HG02642 (cell line): Measurements from ENCODE around the gene CLNK.

Source experiments
- ATAC-seq: cut with Tn5 transposase; IDR thresholded peaks from one replicate; pipeline ENCODE4 v1.9.1; 2021; ENCODE audit warnings: mild to moderate bottlenecking; ENCODE audit not compliant: unreplicated experiment, poor library complexity

The CLNK gene

DNA sequence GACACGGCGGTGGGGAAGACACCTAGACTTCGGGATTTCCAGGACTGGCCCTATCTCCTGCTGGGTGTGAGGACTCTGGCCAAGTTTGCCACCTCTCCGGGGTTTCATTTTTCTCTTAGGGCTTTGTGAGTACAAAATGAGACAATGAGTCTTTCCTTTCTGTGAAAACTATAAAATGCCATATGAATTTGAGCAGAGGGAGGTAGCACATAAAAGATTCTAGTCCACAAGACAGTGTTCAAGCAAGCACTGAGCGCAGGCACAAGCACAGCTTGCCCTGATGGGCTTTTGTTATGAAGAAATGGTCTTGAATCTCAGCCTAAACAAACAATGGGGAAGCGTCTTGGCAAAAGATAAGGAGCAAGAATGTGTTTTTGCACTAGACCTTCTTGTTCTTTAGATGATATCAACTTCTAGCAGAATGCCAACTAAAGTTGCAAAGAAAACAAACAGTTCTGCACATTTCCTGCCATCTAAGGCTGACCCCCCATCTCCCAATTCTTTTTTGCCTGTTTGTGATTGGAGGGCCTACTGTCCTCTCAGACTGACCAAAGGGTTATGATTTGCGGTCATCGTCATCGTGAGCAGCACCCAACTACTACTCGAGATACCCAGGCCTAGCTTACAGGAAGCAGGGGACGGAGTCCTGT lies 154.3 kb downstream of the CLNK start:
- no peak for ATAC-seq

DNA sequence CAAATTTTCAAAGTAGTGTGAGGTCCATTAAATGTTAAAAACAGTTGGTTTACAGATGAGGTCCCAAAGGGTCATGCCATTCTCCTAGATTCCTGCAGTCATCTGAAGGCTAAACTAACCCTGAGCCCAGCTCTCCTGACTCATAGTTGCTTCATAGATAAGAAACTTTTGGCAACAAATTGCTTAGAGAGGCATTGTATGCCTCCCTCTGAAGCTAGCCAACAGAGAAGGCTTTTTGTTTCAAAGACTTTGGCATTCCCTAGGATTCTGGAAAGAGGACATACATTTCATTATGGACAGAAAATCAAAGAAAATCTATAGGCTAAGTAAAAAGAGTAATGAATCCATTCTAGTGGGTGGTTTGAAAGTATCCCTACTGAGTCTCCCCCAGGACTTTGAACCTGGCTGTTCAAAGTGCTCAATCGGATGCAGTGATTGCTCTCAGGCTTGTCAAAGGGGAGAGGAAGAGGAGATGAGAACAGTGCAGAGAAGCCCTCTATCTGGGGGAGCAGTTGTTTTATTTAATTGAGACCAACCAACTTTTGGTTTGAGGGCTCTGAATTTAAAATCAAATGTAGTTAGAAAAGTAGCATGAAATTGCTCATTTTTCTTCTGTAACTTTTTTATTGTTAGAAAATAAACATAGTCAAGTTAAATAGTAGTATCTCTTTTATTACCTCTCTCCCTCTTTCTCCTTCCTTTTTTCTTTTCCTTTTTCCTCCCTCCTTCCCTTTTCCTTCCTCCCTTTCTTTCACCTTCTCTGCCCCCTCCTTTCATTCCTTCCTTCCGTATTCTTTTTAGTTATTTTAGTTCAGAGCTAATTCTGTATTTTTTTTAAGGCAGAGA lies 155.1 kb downstream of the CLNK start:
- no peak for ATAC-seq

DNA sequence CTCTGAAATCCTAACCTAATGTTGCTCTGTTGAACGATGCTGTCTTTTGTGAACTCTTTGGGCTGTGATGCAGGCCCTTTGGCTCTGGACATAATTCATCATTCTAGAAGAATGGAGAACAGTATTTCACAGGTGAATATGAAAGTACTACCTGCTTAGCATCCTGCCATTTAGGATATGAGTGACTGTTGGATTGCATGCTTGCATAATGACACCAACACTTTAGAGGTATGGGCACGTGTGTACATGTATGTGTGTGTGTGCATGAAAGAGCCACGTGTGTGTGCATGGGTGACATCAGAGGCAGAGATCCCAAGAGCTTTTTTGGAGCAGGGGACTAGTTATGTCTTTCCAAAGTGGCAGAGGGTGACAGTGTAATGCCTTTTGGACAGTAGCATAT lies 157.1 kb downstream of the CLNK start:
- ATAC-seq = no peak

DNA sequence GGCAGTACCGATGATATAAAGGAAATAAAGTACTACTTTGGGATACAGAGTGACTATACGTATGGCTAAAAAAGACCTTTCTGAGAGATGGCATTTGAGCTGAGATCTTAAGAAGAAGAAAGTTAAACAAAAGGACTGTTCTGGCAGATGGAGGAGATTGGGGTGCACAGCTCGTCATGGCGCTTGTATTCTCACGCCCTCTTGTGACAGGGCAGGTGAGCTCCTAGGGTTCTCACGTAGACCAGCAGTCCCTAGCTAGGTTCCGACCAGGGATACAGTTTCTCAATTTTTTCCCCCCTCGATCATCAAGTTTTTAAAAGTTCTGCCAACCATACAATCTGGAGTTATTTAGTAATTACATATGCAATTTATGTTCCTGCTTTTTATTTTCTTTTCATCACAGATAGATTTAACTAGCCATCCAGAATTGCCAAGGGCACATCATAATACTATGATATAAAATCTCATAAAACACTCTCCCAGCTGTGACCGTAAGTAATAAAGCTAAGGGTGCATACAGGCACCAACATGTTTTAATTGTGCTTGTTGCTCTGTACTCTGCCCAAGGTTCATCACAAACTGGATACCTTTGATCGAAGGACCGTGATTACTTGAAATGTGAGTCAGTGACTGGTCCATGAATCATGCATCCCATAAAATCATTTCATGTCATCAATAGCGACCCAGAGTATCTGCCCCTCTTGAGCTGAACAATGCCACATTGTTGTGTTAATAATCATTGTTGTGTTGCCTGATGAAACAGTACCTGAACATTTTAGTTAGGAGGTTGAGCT lies 157.9 kb downstream of the CLNK start:
- ATAC-seq = no peak

DNA sequence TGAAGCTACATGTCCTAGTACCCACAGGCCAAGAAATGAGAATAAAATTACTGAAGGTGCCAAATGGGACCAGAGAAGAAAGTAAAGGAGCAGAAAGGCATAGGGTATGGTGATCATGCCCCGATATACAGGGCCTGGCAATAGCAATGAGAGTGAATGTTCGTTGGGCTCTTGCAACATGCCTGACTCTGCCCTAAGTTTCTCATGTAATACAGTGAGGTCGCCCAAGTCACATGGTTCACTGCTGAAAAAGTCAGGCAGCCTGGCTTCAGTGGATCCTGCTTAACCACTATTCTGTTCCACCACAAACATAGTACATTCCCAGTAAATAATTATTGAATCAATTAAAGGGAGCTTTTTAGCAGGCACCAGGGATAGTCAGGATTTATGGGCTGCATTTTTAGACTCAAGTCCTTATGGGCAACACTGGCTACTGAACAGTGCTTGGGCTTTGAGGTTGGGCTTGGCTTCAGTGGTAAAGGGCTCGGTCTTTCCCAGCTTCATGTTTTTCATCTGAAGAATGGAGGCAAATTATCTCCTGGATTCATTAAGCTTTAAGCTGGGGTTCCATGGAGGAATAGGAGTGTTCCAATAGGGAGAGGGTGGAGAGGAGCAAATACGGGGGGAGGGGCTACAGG lies 160.3 kb downstream of the CLNK start:
- no peak for ATAC-seq

DNA sequence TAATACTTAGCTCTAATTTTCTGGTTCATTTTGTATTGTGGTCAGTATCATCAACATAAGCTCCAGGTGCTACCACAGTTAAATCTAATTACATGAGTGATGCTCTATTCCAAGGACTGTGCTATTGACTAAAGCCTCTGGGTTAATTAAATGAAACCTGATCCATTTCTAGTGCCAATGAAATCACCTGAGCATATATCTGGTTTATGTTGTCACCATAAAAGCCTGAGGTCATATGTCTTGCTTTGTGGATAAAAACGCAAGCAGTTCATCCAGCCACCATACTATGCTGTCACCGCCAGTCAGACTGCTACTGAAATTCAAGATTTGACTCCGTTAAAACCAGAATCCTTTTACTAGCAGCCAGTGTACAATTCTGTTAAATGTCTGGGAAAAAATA lies 163.1 kb downstream of the CLNK start:
- no peak for ATAC-seq

DNA sequence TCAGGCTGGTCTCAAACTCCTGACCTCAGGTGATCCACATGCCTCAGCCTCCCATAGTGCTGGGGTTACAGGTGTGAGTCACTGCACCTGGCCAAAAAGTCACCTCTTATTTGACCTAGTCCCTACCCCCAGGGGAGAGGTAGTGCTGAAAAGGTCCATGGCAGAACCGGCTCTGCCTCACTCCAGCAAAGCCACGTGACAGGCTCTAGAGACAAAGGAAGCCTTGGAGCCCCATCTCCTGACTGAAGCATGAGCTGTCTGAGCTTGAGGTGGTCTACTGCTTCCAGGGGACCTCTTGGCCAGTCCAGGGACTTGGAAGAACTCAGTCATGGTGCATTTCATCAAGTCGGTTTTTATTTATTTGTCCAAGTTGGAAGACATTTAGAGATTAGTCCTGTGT lies 174.8 kb downstream of the CLNK start:
- no peak for ATAC-seq

DNA sequence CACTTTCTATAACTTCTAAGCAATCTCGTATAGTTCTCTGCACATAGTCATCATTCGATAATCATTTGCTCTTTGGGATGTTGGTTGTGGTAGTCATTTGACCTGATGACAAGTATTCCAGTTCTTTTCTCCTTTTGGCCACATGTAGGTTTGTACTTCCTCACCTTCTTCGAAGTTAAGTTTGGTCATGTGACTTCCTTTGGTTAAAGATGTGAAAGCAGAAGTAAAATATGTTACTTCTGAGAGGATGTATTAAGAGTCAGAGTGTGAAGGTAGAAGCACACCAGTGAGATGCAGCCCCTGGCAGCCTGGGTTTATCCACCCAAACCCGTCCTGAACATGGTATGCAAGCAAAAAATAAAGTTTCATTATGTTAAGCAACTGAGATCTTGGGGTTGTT lies 178.5 kb downstream of the CLNK start:
- ATAC-seq = no peak

DNA sequence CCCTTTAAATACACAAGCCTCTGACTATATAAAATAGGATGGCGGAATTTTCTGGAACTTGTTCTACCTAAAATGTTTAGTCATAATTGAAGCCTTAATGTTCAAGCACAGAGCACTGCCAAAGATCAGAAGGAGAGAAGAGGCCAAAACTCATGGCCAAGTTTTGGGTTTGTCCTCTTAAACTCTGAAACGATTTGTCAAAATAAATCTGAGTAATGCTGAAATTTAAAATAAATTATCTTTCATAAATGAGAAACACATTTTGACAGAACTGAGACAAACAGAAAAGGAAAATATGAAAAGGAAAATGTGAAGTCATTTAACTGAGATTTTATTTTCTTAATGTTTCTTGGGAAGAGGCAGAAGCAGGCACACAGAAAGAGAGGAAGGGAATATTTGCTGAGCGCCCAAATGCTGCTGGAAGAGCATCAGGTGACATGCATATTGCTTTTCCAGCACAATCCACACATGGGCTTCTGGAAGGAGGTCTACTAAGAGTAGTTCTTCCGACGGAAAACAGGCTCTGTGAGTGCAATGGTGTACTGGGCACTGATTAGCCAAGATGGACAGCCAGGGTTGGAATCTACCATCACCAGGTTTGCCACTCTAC lies 179.9 kb downstream of the CLNK start:
- no peak for ATAC-seq

DNA sequence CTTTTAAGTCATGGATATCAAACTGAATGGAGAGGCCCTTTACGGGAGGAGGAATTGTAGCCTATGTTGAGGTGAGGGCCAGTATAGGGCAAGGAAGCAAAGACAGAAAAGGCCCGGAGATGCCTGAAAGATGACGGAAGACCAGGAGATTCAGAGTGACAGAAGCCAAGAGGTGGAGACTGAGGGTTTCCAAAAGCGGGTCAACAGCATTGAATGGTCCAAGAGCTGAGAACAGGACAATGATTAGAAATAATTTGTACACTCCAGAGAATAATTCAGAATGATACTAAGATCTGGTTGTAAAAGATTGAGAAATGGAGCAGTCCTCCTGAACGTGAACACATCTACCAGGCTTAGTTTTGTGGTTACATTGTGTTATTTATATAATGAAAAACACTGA lies 181.9 kb downstream of the CLNK start:
- ATAC-seq = no peak

DNA sequence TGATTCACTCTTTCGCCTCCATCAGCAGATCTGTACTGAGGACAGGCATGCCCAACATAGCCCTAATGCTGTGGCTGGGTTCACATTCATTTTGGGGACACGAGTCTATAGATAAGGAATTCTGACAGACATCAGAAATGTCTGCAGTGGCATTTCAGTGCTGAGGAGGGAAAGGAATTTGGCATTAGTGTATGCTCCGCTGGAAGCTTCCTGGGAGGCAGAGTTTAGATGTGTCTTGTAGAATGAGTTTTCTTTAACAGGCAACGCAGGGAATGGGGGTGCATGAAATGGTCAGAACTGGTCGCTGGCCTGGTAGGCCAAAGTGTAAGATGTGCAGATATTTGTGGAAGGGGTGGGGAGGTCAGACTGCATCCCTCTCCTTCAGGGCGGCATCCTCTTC lies 183.8 kb downstream of the CLNK start:
- no peak for ATAC-seq

DNA sequence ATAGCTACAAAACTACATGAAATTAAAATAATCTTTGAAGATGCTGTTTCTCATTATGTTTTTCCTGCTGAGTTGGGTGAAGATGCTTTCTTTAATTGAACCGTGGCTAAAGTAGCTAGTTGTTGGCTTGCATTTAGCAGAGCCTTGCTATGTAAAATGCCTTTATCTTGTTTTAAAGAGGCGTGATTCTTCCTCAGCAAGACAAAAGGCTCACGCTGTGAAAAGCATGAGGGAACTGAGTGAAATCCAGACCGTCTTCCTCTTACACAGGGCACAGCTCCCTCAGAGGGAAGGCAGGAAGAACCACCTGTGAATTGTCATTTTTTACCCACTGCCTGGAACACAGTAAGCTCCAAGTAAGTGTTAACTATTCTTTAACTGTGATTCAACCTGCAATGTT lies 188.4 kb downstream of the CLNK start:
- ATAC-seq = no peak

DNA sequence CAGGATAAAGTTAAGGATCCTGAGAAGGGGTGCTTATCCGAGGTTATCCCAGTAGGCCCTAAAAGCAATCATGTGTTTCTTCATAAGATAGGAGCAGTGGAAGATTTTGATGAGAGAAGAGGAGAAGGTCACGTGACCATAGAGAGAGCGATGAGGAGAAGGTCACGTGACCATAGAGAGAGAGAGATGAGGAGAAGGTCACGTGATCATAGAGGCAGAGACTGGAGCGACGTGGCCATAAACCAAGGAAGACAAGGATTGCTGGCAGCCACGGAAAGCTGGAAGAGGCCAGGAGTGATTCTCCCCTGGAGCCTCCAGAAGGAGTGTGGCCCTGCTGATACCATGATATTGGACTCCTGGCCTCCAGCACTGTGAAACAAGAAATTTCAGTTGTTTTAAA lies 188.9 kb downstream of the CLNK start:
- ATAC-seq = no peak

DNA sequence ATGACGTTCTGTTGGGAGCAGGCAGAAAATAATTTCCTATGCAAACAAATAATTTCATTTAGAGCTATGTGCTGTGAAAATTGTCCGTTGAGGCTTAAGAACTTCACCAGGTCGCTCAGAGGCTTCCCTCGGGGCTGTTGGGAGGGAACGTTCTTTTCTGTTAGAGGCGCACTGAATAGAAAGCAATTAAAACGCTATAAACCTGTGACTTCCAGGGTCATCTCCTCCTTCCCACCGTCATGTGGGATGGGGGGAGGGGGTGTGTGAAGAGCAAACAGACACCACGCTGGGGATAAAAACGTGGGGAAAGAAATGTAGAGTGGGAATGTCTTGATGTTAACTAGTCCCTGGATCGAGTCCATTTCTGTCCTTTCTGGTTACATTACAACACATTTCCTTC lies 192.1 kb downstream of the CLNK start:
- no peak for ATAC-seq

DNA sequence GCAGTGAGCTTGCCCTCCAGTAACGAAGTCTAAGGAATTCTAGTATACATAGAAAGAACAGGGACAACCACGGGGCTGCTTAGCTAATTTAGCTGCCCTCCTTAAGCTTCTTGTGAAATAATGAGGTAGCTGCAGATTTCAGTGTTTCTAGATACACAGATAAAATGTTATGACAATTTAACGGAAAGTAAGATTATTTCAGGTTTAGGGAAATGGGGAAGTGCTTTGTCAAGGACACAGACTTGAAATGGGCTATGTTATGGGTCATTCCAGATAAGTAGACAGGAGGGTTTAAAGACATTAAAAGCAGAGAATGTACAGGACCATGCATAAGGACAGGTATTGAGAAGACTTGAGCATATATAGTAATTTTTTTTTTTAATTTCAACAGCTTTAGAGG lies 193.2 kb downstream of the CLNK start:
- ATAC-seq = no peak

DNA sequence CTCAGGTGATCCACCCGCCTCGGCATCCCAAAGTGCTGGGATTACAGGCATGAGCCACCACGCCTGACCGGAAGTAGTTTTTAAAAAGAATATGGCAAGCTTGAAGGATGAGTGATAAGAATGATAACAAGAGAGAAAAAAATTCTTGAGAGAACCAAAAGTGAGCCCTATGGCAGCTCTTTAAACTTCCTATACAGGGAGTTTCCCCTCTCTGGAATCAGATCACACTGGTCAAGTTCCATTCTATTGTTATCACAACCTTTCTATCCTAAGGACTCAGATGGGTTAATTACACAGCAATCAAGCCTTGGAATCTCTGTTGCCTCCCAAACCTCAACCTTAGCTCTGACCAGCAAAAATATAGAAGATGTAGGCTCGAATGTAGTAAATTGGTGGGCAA lies 193.6 kb downstream of the CLNK start:
- ATAC-seq = no peak

DNA sequence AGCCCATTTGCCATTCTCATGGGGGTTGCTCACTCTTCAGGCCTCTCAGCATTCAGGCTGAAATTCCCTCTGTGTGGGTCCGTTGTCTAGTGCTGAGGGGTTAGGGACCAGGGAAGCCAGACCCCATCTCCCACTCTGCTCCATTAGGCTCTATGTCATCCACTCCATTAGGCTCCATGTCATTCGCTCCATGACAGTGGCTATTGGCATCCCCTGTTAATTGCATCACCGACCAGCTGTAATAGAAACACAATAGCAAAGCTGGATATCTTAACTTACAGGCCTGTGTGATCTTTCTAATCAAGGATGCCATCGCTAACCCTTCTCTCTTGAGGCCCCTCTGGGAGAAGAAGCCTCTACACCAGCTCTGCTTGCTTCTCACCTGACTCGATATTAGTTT lies 201.7 kb downstream of the CLNK start:
- ATAC-seq = no peak

DNA sequence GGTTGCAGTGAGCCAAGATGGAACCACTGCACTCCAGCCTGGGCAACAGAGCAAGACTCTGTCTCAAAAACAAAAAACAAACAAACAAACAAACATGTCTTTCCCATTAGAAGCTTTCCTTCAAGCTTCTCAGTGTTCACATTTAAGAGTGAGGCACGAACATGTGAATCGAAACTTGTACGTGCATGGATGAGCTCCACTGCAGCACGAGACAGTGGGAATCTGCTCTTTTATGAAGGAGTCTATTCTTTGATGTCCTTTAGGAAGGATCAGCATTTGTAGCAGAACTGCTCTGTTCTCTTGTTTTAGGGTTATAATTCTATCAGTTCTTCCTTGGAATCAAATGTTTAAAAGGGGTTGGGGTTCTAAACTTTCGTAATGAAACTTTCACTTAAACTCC lies 204.0 kb downstream of the CLNK start:
- no peak for ATAC-seq

DNA sequence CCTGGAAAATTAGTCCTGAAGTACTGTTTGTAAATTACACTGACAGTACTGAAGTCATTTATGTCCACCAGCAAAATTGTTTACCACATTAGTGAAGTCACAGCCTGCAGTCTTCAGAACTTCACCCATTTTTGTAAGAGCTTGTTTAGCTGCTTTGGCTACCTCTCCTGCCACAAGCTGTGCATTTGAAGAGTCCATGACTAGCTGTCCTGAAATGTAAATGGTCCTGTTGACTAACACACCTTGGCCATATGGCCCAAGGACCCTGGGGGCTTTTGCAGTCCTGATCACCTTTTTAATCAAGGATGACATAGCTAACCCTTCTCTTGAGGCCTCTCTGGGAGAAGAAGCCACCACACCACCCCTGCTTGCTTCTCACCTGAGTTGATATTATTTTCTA lies 205.9 kb downstream of the CLNK start:
- ATAC-seq = no peak

DNA sequence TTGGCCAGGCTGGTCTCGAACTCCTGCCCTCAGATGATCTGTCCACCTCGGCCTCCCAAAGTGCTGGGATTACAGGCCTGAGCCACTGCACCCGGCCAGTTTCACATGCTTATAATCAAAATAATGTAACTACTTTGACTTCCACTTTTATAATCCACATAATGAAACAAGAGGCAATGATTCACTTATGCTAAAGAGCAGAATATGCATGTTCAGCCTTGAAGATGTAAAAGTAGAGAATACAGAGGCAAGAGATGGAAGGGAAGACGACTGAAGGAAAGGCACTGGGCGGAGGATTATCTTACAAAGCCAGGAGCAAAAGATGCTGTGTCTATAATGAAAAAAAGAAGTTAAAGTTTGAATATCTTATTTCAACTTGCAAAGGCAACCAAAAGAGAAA lies 214.1 kb downstream of the CLNK start:
- ATAC-seq = no peak
